Measurements from ENCODE around the gene ENDOG. TPM values are rescaled to one million over a fixed set of nuclear protein-coding genes. Genes with fewer than 3 reads are reported as not detected.

ENDOG gene
- total and polyA plus RNA-seq, 4 donors = 9.1 to 15.9 (median 12.6) TPM

GRCh38 chr9:128809036-128809599, 9.2 kb upstream of the ENDOG start:
- H3K36me3 ChIP-seq (ENCODE audit: control insufficient read depth in 1 of 2, insufficient read depth in 2 of 2, low read length in 1 of 2) = peaks cover 0 to 10% of the 10 kb centered on the region in 2 donors
- 91 to 95% methylated on average over 12 of the region's 12 CpGs for WGBS, 2 donors

GRCh38 chr9:128809831-128810230, 8.5 kb upstream of the ENDOG start:
- Histone ChIP-seq H3K4me1 (ENCODE audit: control insufficient read depth in 1 of 2, insufficient read depth in 2 of 2, low read length in 2 of 2) (no peaks in the 10 kb centered on the region), H3K27me3 (ENCODE audit: control insufficient read depth in 1 of 2, insufficient read depth in 2 of 2, low read length in 1 of 2) (no peaks in the 10 kb centered on the region), H3K27ac (ENCODE audit: low read depth in 1 of 2, low read length in 2 of 2) (no peak overlapping the region), H3K36me3 (ENCODE audit: control insufficient read depth in 1 of 2, insufficient read depth in 2 of 2, low read length in 1 of 2) (peaks cover 0 to 10% of the 10 kb centered on the region in 2 donors), H3K4me3 (ENCODE audit: low read length in 2 of 2) (no peak overlapping the region), H3K9me3 (ENCODE audit: control insufficient read depth, low read length) (no peaks in the 10 kb centered on the region)
- DNase-seq (no peak), ATAC-seq (ENCODE audit: low FRiP score) (no peak)
- intact Hi-C loops (cut with DNase I) = no loop called here
- WGBS, 2 donors = 68 to 71% methylated on average over 2 of the region's 2 CpGs

More at GRCh38 chr9:128809036-128809599, 9.2 kb upstream of the ENDOG start:
- DNase-seq (no peak), ATAC-seq (ENCODE audit: low FRiP score) (peak; percentile 52)
- Histone ChIP-seq H3K27ac (ENCODE audit: low read depth in 1 of 2, low read length in 2 of 2) (no peak overlapping the region), H3K27me3 (ENCODE audit: control insufficient read depth in 1 of 2, insufficient read depth in 2 of 2, low read length in 1 of 2) (no peaks in the 10 kb centered on the region), H3K4me1 (ENCODE audit: control insufficient read depth in 1 of 2, insufficient read depth in 2 of 2, low read length in 2 of 2) (no peaks in the 10 kb centered on the region), H3K9me3 (ENCODE audit: control insufficient read depth, low read length) (no peaks in the 10 kb centered on the region), H3K4me3 (ENCODE audit: low read length in 2 of 2) (no peak overlapping the region)
- intact Hi-C loops (cut with DNase I) = no loop called here

GRCh38 chr9:128810873-128811272, 7.4 kb upstream of the ENDOG start:
- Histone ChIP-seq H3K4me1 (ENCODE audit: control insufficient read depth in 1 of 2, insufficient read depth in 2 of 2, low read length in 2 of 2) (no peaks in the 10 kb centered on the region), H3K4me3 (ENCODE audit: low read length in 2 of 2) (no peak overlapping the region), H3K9me3 (ENCODE audit: control insufficient read depth, low read length) (no peaks in the 10 kb centered on the region), H3K27ac (ENCODE audit: low read depth in 1 of 2, low read length in 2 of 2) (no peak overlapping the region), H3K27me3 (ENCODE audit: control insufficient read depth in 1 of 2, insufficient read depth in 2 of 2, low read length in 1 of 2) (no peaks in the 10 kb centered on the region), H3K36me3 (ENCODE audit: control insufficient read depth in 1 of 2, insufficient read depth in 2 of 2, low read length in 1 of 2) (peaks cover 0 to 8% of the 10 kb centered on the region in 2 donors)
- ATAC-seq (ENCODE audit: low FRiP score) (no peak), DNase-seq (no peak)
- intact Hi-C loops (cut with DNase I) = no loop called here
- WGBS, 2 donors = 79 to 82% methylated on average over 5 of the region's 5 CpGs

GRCh38 chr9:128818839-128819715, 777 bp downstream of the ENDOG start:
- ATAC-seq (ENCODE audit: low FRiP score) = no peak
- Histone ChIP-seq H3K36me3 (ENCODE audit: control insufficient read depth in 1 of 2, insufficient read depth in 2 of 2, low read length in 1 of 2) (peaks cover 0 to 3% of the 10 kb centered on the region in 2 donors), H3K4me1 (ENCODE audit: control insufficient read depth in 1 of 2, insufficient read depth in 2 of 2, low read length in 2 of 2) (no peaks in the 10 kb centered on the region), H3K4me3 (ENCODE audit: low read length in 2 of 2) (peak overlapping the region; percentile 34 to 43), H3K27ac (ENCODE audit: low read depth in 1 of 2, low read length in 2 of 2) (peak overlapping the region in 1 of 2 donors; percentile 34), H3K27me3 (ENCODE audit: control insufficient read depth in 1 of 2, insufficient read depth in 2 of 2, low read length in 1 of 2) (no peaks in the 10 kb centered on the region), H3K9me3 (ENCODE audit: control insufficient read depth, low read length) (no peaks in the 10 kb centered on the region)
- DNase-seq = peak in 1 of 2 donors; percentile 83
- intact Hi-C loops (cut with DNase I) = no loop called here
- 12 to 14% methylated on average over 79 to 90 of the region's 90 CpGs for WGBS, 2 donors

- H3K27me3 ChIP-seq (ENCODE audit: control insufficient read depth in 1 of 2, insufficient read depth in 2 of 2, low read length in 1 of 2) = no peaks in the 10 kb centered on the region
- H3K36me3 ChIP-seq (ENCODE audit: control insufficient read depth in 1 of 2, insufficient read depth in 2 of 2, low read length in 1 of 2) = peaks cover 0 to 3% of the 10 kb centered on the region in 2 donors
- intact Hi-C loops (cut with DNase I) = no loop called here
- H3K4me3 ChIP-seq (ENCODE audit: low read length in 2 of 2) = no peak overlapping the region
- H3K9me3 ChIP-seq (ENCODE audit: control insufficient read depth, low read length) = no peaks in the 10 kb centered on the region
- H3K27ac ChIP-seq (ENCODE audit: low read depth in 1 of 2, low read length in 2 of 2) = no peak overlapping the region
- DNase-seq = no peak
- no peak for ATAC-seq (ENCODE audit: low FRiP score)
- H3K4me1 ChIP-seq (ENCODE audit: control insufficient read depth in 1 of 2, insufficient read depth in 2 of 2, low read length in 2 of 2) = no peaks in the 10 kb centered on the region
- 83 to 89% methylated on average over 18 of the region's 18 CpGs for WGBS, 2 donors
Observed at GRCh38 chr9:128819716-128820664, 1.7 kb downstream of the ENDOG start.

- H3K4me1 ChIP-seq (ENCODE audit: control insufficient read depth in 1 of 2, insufficient read depth in 2 of 2, low read length in 2 of 2) = no peaks in the 10 kb centered on the region
- no peaks in the 10 kb centered on the region for H3K9me3 ChIP-seq (ENCODE audit: control insufficient read depth, low read length)
- no peak overlapping the region for H3K27ac ChIP-seq (ENCODE audit: low read depth in 1 of 2, low read length in 2 of 2)
- no peaks in the 10 kb centered on the region for H3K27me3 ChIP-seq (ENCODE audit: control insufficient read depth in 1 of 2, insufficient read depth in 2 of 2, low read length in 1 of 2)
- no peak for ATAC-seq (ENCODE audit: low FRiP score)
- WGBS, 2 donors = 85 to 87% methylated on average over 24 of the region's 24 CpGs
- intact Hi-C loops (cut with DNase I) = no loop called here
- no peak overlapping the region for H3K4me3 ChIP-seq (ENCODE audit: low read length in 2 of 2)
- no peak for DNase-seq
- peaks cover 0 to 3% of the 10 kb centered on the region in 2 donors for H3K36me3 ChIP-seq (ENCODE audit: control insufficient read depth in 1 of 2, insufficient read depth in 2 of 2, low read length in 1 of 2)
Observed at GRCh38 chr9:128820665-128821583, 2.6 kb downstream of the ENDOG start.

GRCh38 chr9:128821584-128822406, 3.5 kb downstream of the ENDOG start:
- H3K27ac ChIP-seq (ENCODE audit: low read depth in 1 of 2, low read length in 2 of 2) = no peak overlapping the region
- H3K4me3 ChIP-seq (ENCODE audit: low read length in 2 of 2) = no peak overlapping the region
- intact Hi-C loops (cut with DNase I) = no loop called here
- H3K9me3 ChIP-seq (ENCODE audit: control insufficient read depth, low read length) = no peaks in the 10 kb centered on the region
- no peak for ATAC-seq (ENCODE audit: low FRiP score)
- 86 to 87% methylated on average over 16 of the region's 16 CpGs for WGBS, 2 donors
- H3K36me3 ChIP-seq (ENCODE audit: control insufficient read depth in 1 of 2, insufficient read depth in 2 of 2, low read length in 1 of 2) = peaks cover 0 to 5% of the 10 kb centered on the region in 2 donors
- H3K4me1 ChIP-seq (ENCODE audit: control insufficient read depth in 1 of 2, insufficient read depth in 2 of 2, low read length in 2 of 2) = no peaks in the 10 kb centered on the region
- DNase-seq = no peak
- H3K27me3 ChIP-seq (ENCODE audit: control insufficient read depth in 1 of 2, insufficient read depth in 2 of 2, low read length in 1 of 2) = no peaks in the 10 kb centered on the region

Measured in aorta (tissue), 5 donors.